CD4-positive, alpha-beta memory T cell (primary cell): ENCODE measurements around the gene STIMATE. TPM values are rescaled to one million over a fixed set of nuclear protein-coding genes. Genes with fewer than 3 reads are reported as not detected.

Experiments used
- CTCF ChIA-PET: fragments of 350-600 bp; sonication (Branson Sonifier 250); formaldehyde crosslinking; loops from one replicate; lab custom pipeline; 2021; ENCODE audit warnings: inconsistent platforms; ENCODE audit not compliant: partially characterized antibody; lab: Charles Lee
- POLR2A ChIA-PET: fragments of 350-600 bp; sonication (Branson Sonifier 250); formaldehyde crosslinking; loops from one replicate; lab custom pipeline; 2021; ENCODE audit not compliant: partially characterized antibody; lab: Charles Lee
- DNase-seq, 5 donors: peaks; one replicate each; pipeline versions ENCODE4 v3.0.0 to v3.0.0-alpha.2; 2020 to 2022; ENCODE audit warnings: mixed read lengths in 1 of 5
- H3K27ac ChIP-seq: one replicate; pipeline ENCODE4 v1.7.0; 2013; ENCODE audit warnings: low read depth, low read length
- H3K27me3 ChIP-seq: 2 replicates; pipeline ENCODE4 v1.7.0; 2013; ENCODE audit warnings: mild to moderate bottlenecking, low read length, moderate library complexity; ENCODE audit not compliant: insufficient read depth
- H3K36me3 ChIP-seq: 2 replicates; pipeline ENCODE4 v1.7.0; 2013; ENCODE audit warnings: mild to moderate bottlenecking, low read length, moderate library complexity; ENCODE audit not compliant: insufficient read depth
- H3K4me1 ChIP-seq: 2 replicates; pipeline ENCODE4 v1.7.0; 2013; ENCODE audit warnings: mild to moderate bottlenecking, low read length, moderate library complexity; ENCODE audit not compliant: insufficient read depth
- H3K4me3 ChIP-seq, 2 donors: one replicate each; pipeline ENCODE4 v1.7.0; 2013; ENCODE audit warnings: low read length in 2 of 2, mild to moderate bottlenecking in 1 of 2
- H3K9me3 ChIP-seq, 2 donors: one replicate each; pipeline ENCODE4 v1.7.0; 2013; ENCODE audit warnings: low read length in 2 of 2, control low read depth in 1 of 2; ENCODE audit not compliant: control insufficient read depth in 1 of 2
- H3K27ac Mint-ChIP-seq, 7 donors: one replicate each; pipeline ENCODE4 v1.8.0; 2020 to 2021; ENCODE audit warnings: mixed read lengths in 7 of 7, mild to moderate bottlenecking in 6 of 7, inconsistent platforms in 3 of 7, moderate library complexity in 3 of 7
- H3K27me3 Mint-ChIP-seq, 2 donors: one replicate each; pipeline ENCODE4 v1.8.0; 2020 to 2021; ENCODE audit warnings: mixed read lengths in 2 of 2
- H3K36me3 Mint-ChIP-seq, 2 donors: one replicate each; pipeline ENCODE4 v1.8.0; 2020 to 2021; ENCODE audit warnings: mixed read lengths in 2 of 2, inconsistent platforms in 1 of 2, mild to moderate bottlenecking in 1 of 2
- H3K4me1 Mint-ChIP-seq, 4 donors: one replicate each; pipeline ENCODE4 v1.8.0; 2020 to 2021; ENCODE audit warnings: mixed read lengths in 4 of 4, mild to moderate bottlenecking in 1 of 4
- H3K4me3 Mint-ChIP-seq, 8 donors: one replicate each; pipeline ENCODE4 v1.8.0; 2020 to 2021; ENCODE audit warnings: mixed read lengths in 8 of 8, mild to moderate bottlenecking in 7 of 8, moderate library complexity in 6 of 8, inconsistent platforms in 3 of 8
- H3K9me3 Mint-ChIP-seq, 8 donors: one replicate each; pipeline ENCODE4 v1.8.0; 2020 to 2021; ENCODE audit warnings: mixed read lengths in 8 of 8, mild to moderate bottlenecking in 5 of 8, inconsistent platforms in 3 of 8, moderate library complexity in 1 of 8
- intact Hi-C: fragments of 100-400 bp; cut with micrococcal nuclease; formaldehyde crosslinking; loops from one replicate; pipeline ENCODE4 v1.15.1; 2023
- polyA plus RNA-seq, 2 donors: library from polyadenylated mRNA; unstranded; fragments of 300-500 nt; fragmentation: Illumina TruSeq; gene quantifications; one replicate each; pipeline ENCODE4 v1.2.3, GENCODE V29; 2021
- total RNA-seq, 2 experiments: library from RNA; stranded (reverse); gene quantifications; one replicate each; pipeline ENCODE4 v1.2.3, GENCODE V29; 2021

The STIMATE gene
- total and polyA plus RNA-seq, 4 experiments from 2014 or later, result 7.7 to 58.6 (median 32.0) TPM

DNA sequence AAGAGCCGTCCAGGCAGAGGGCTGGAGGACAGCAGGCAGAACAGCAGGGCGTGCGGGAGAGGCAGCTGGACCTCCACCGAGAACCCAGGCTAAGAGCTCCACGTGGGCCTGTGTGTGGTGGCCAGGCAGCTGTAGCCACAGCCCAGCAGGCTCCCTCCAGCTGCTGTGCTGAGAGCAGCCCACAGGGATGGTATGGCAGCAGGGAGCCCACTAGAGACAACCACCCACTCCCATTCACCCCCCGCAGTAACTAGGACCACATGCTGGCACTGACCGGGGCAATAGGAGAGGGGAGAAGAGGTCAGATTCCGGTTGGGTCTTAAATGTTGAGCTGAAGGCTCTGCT is 37.0 kb downstream of the STIMATE start:
- H3K36me3 Mint-ChIP-seq, result peaks cover 27 to 37% of the 10 kb centered on the region in 2 donors
- H3K9me3 ChIP-seq, result no peaks in the 10 kb centered on the region
- no peaks in the 10 kb centered on the region for H3K36me3 ChIP-seq
- intact Hi-C loops, result no loop called here
- CTCF ChIA-PET, result no interaction called here
- H3K27me3 Mint-ChIP-seq, result no peaks in the 10 kb centered on the region
- H3K4me3 ChIP-seq, result no peak overlapping the region
- POLR2A ChIA-PET, result no interaction called here
- DNase-seq, result no peak
- H3K4me3 Mint-ChIP-seq, result no peak overlapping the region
- H3K27me3 ChIP-seq, result no peaks in the 10 kb centered on the region
- no peak overlapping the region for H3K27ac ChIP-seq
- H3K4me1 Mint-ChIP-seq, result peaks cover 0 to 20% (median 6%) of the 10 kb centered on the region in 4 donors
- no peaks in the 10 kb centered on the region for H3K4me1 ChIP-seq
- peak overlapping the region in 4 of 7 donors; percentile 18 to 88 (median 26) for H3K27ac Mint-ChIP-seq
- peaks cover 0 to 9% (median 3%) of the 10 kb centered on the region in 8 donors for H3K9me3 Mint-ChIP-seq

DNA sequence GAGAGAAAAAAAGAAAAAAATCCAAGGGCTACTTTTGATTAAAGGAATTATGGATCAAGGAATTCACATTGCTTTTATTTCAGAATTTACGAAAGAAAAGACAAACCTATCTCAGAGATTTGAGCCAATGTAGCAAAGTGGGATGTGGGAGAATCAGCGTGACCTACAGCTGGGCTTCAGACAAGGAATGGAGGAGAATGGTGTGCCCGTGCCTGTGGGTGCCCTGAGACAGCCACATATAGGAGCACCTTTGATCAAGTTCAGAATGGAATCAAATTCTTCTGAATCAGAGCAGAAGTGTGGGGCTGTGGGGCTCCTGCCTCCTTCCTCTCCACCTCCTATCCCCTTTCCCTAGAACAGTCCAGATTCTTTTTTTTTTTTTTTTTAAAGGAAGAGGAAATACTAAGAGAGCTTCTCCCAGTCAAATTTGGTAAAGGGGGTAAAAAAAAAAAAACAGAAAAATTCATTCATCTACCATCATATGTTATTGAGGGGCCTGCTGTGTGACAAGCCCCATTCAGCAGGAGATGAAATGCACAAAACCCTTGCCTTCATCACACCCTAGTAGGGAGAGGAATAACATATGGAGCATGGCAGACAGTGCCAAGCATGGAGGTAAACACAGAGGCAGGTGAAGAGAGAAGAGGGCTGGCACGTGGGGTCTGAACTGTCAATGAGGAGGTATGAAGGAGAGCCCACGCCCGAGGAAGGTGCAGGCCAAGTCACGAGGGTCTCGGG is 37.5 kb downstream of the STIMATE start:
- CTCF ChIA-PET, result no interaction called here
- no peak overlapping the region for H3K4me3 ChIP-seq
- H3K36me3 ChIP-seq, result no peaks in the 10 kb centered on the region
- Mint-ChIP-seq H3K4me3 (no peak overlapping the region), H3K9me3 (peaks cover 0 to 4% (median 0%) of the 10 kb centered on the region in 8 donors), H3K36me3 (peaks cover 25 to 35% of the 10 kb centered on the region in 2 donors), H3K27me3 (no peaks in the 10 kb centered on the region), H3K4me1 (peaks cover 0 to 20% (median 5%) of the 10 kb centered on the region in 4 donors), H3K27ac (peak overlapping the region in 4 of 7 donors; percentile 18 to 88 (median 48))
- H3K9me3 ChIP-seq, result no peaks in the 10 kb centered on the region
- no peaks in the 10 kb centered on the region for H3K27me3 ChIP-seq
- DNase-seq, result no peak
- no peaks in the 10 kb centered on the region for H3K4me1 ChIP-seq
- H3K27ac ChIP-seq, result no peak overlapping the region
- POLR2A ChIA-PET, result no interaction called here
- intact Hi-C loops, result no loop called here

- Mint-ChIP-seq H3K4me3 (no peak overlapping the region), H3K4me1 (peaks cover 0 to 16% (median 4%) of the 10 kb centered on the region in 4 donors), H3K27me3 (no peaks in the 10 kb centered on the region), H3K36me3 (peaks cover 21 to 38% of the 10 kb centered on the region in 2 donors), H3K27ac (no peak overlapping the region), H3K9me3 (no peaks in the 10 kb centered on the region)
- no peaks in the 10 kb centered on the region for H3K9me3 ChIP-seq
- ChIA-PET POLR2A (no interaction called here), CTCF (interaction anchor here (1.8 kb wide), 1 partner anchor 37 kb away, joined by 4 read pairs; no protein-coding TSS in a partner anchor)
- intact Hi-C loops, result no loop called here
- H3K4me1 ChIP-seq, result no peaks in the 10 kb centered on the region
- H3K27ac ChIP-seq, result no peak overlapping the region
- H3K36me3 ChIP-seq, result peaks cover 5% of the 10 kb centered on the region
- no peak for DNase-seq
- H3K4me3 ChIP-seq, result no peak overlapping the region
- H3K27me3 ChIP-seq, result no peaks in the 10 kb centered on the region
Observed at GRCh38 chr3:52857864-52858263, 39.5 kb downstream of the STIMATE start.

GRCh38 chr3:52857133-52857532 is 40.2 kb downstream of the STIMATE start:
- H3K27me3 Mint-ChIP-seq, result no peaks in the 10 kb centered on the region
- intact Hi-C loops, result no loop called here
- CTCF ChIA-PET, result interaction anchor here (1.8 kb wide), 1 partner anchor 38 kb away, joined by 4 read pairs; no protein-coding TSS in a partner anchor

DNA sequence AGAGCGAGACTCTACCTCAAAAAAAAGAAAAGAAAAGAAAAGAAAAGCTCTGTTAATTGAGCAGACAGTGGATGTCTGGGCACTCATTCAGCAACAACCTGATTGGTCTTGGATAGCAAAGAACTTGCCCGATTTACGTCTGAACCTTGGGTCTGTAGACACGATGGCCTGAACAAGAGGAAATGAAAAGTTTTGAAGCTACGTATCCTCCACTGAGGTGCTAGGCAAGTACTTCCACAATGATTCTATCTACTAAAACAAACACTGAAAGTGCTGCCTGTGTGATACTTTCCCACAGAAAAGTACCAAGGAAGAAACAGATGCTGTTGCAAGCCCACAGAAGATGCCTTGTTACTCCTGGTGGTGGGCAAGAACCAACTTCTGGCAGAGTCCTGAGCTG is 40.7 kb downstream of the STIMATE start:
- Histone ChIP-seq H3K36me3 (peaks cover 14% of the 10 kb centered on the region), H3K27me3 (no peaks in the 10 kb centered on the region), H3K4me1 (no peaks in the 10 kb centered on the region), H3K27ac (no peak overlapping the region), H3K9me3 (no peaks in the 10 kb centered on the region), H3K4me3 (no peak overlapping the region)
- Mint-ChIP-seq H3K4me1 (peaks cover 0 to 10% (median 2%) of the 10 kb centered on the region in 4 donors), H3K9me3 (no peaks in the 10 kb centered on the region), H3K36me3 (peaks cover 24 to 40% of the 10 kb centered on the region in 2 donors), H3K4me3 (no peak overlapping the region), H3K27ac (peak overlapping the region in 4 of 7 donors; percentile 31 to 81 (median 56)), H3K27me3 (no peaks in the 10 kb centered on the region)
- CTCF ChIA-PET, result no interaction called here
- no peak for DNase-seq
- POLR2A ChIA-PET, result no interaction called here
- intact Hi-C loops, result no loop called here

More at GRCh38 chr3:52857133-52857532, 40.2 kb downstream of the STIMATE start:
- no peak overlapping the region for H3K27ac ChIP-seq
- Mint-ChIP-seq H3K4me1 (peaks cover 0 to 14% (median 3%) of the 10 kb centered on the region in 4 donors), H3K4me3 (no peak overlapping the region), H3K9me3 (no peaks in the 10 kb centered on the region), H3K27ac (peak overlapping the region in 4 of 7 donors; percentile 18 to 43 (median 32)), H3K36me3 (peaks cover 20 to 39% of the 10 kb centered on the region in 2 donors)
- H3K27me3 ChIP-seq, result no peaks in the 10 kb centered on the region
- H3K4me3 ChIP-seq, result no peak overlapping the region
- no peak for DNase-seq
- H3K9me3 ChIP-seq, result no peaks in the 10 kb centered on the region
- H3K36me3 ChIP-seq, result peaks cover 9% of the 10 kb centered on the region
- no peaks in the 10 kb centered on the region for H3K4me1 ChIP-seq
- POLR2A ChIA-PET, result no interaction called here

DNA sequence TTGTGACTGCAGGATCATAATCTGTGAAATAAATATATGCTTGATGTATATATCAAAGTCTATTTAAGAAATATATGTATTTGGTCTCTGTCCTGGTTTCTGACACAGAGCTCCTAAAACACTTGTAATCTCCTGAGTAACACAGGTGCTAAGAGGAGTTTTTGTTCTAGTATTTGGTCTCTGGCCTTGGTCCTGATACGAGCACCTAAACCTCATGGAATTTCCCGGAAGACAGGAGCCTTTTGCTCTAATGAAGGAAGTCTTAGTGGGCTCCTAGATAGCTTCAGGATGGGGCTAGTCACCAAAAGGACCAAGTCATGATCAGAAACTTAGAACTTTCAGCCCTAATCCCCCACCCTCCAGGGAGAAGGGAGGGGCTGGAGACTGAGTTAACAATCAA is 43.3 kb downstream of the STIMATE start:
- POLR2A ChIA-PET, result no interaction called here

GRCh38 chr3:52852419-52852818 is 44.9 kb downstream of the STIMATE start:
- Histone ChIP-seq H3K4me1 (no peaks in the 10 kb centered on the region), H3K9me3 (no peaks in the 10 kb centered on the region), H3K27ac (no peak overlapping the region), H3K27me3 (no peaks in the 10 kb centered on the region), H3K4me3 (no peak overlapping the region), H3K36me3 (peaks cover 40% of the 10 kb centered on the region)
- Mint-ChIP-seq H3K27me3 (no peaks in the 10 kb centered on the region), H3K4me1 (no peaks in the 10 kb centered on the region), H3K27ac (peak overlapping the region in 1 of 7 donors; percentile 62), H3K36me3 (peaks cover 29 to 63% of the 10 kb centered on the region in 2 donors), H3K9me3 (no peaks in the 10 kb centered on the region), H3K4me3 (no peak overlapping the region)
- DNase-seq, result no peak
- CTCF ChIA-PET, result interaction anchor here (0.6 to 1.0 kb wide), 2 partner anchors 231 to 343 kb away, joined by 3 to 4 read pairs; no protein-coding TSS in a partner anchor
- POLR2A ChIA-PET, result no interaction called here
- intact Hi-C loops, result no loop called here

More for the DNA sequence above, 43.3 kb downstream of the STIMATE start:
- Histone ChIP-seq H3K4me1 (no peaks in the 10 kb centered on the region), H3K9me3 (no peaks in the 10 kb centered on the region), H3K27me3 (no peaks in the 10 kb centered on the region), H3K4me3 (no peak overlapping the region), H3K36me3 (peaks cover 25% of the 10 kb centered on the region), H3K27ac (no peak overlapping the region)
- Mint-ChIP-seq H3K27ac (no peak overlapping the region), H3K9me3 (no peaks in the 10 kb centered on the region), H3K36me3 (peaks cover 22 to 54% of the 10 kb centered on the region in 2 donors), H3K27me3 (no peaks in the 10 kb centered on the region), H3K4me1 (peaks cover 0 to 2% (median 0%) of the 10 kb centered on the region in 4 donors), H3K4me3 (no peak overlapping the region)
- intact Hi-C loops, result no loop called here
- no peak for DNase-seq
- CTCF ChIA-PET, result interaction anchor here (1.2 kb wide), 1 partner anchor 251 kb away, joined by 3 read pairs; no protein-coding TSS in a partner anchor
